ENCODE results near the gene CCND2. TPM values are rescaled to one million over a fixed set of nuclear protein-coding genes. Genes with fewer than 3 reads are reported as not detected.

CCND2 gene
- total and polyA plus RNA-seq, 7 experiments from 2014 or later, result 57.3 to 659 (median 97.4) TPM

DNA sequence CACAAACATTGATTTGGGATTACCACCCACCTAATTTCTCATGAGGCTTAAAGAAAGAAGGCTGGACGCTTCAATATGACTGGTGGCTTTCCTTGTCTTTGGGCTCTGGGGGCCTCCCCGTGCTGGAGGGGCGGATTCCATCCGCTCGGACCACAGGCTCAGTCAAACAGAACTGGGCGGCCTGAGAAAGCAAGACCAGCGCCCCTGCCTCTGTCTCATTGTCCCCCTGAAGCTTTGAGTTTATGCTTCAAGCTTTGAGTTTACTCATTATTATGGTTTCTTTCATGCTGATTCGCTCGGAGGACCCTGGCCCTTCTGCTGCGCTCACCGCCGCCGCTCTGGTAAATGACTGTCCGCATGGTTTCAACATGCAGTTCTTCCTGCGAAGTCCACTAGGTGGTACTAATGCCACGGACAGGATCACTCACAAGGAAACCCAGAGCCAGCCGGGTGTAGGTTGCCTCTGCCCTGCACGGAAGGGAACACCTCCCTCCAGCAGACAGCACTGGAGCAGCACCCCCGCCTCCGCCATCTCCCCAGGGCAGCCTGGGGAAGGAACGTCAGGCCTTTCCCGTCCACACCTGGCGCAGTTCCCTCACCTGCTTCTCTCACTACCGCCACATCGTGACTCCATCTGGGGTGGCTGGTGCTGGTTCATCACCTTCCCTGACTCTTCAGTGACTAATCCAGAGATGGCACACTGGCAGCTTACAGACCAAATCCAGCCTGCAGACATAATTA lies 34.2 kb downstream of the CCND2 start:
- no peaks in the 10 kb centered on the region for H3K27me3 Mint-ChIP-seq
- no peaks in the 10 kb centered on the region for H3K27me3 ChIP-seq (ENCODE audit: control insufficient read depth in 2 of 2, insufficient read depth in 2 of 2, low read length in 2 of 2)
- H3K27ac ChIP-seq (ENCODE audit: low read depth, low read length), result no peak overlapping the region
- H3K27ac Mint-ChIP-seq, result peak overlapping the region in 3 of 9 donors; percentile 37 to 72 (median 65)
- ChIA-PET CTCF (no interaction called here), POLR2A (interaction anchor here (1.2 kb wide), 1 partner anchor 13 kb away, joined by 3 read pairs; no protein-coding TSS in a partner anchor)
- no peaks in the 10 kb centered on the region for H3K9me3 ChIP-seq (ENCODE audit: control insufficient read depth in 2 of 3, low read length in 3 of 3)
- no peaks in the 10 kb centered on the region for H3K4me1 ChIP-seq (ENCODE audit: control insufficient read depth in 2 of 2, insufficient read depth in 2 of 2, low read length in 2 of 2)
- H3K9me3 Mint-ChIP-seq, result no peaks in the 10 kb centered on the region
- intact Hi-C loops (cut with micrococcal nuclease), result loop anchor here in 1 of 2 donors (5.0 kb wide), 1 partner anchor 220 kb away; no protein-coding TSS in a partner anchor
- H3K4me1 Mint-ChIP-seq, result peaks cover 0 to 15% (median 0%) of the 10 kb centered on the region in 7 donors
- no peak overlapping the region for H3K4me3 Mint-ChIP-seq
- DNase-seq, result peak in 1 of 9 donors; percentile 7
- peaks cover 10 to 70% (median 25%) of the 10 kb centered on the region in 3 experiments for H3K36me3 ChIP-seq (ENCODE audit: control insufficient read depth in 2 of 3, insufficient read depth in 3 of 3, low read length in 3 of 3)
- ATAC-seq, result peak; percentile 47
- H3K4me3 ChIP-seq (ENCODE audit: low read length), result no peak overlapping the region
- H3K36me3 Mint-ChIP-seq, result peaks cover 0 to 58% (median 11%) of the 10 kb centered on the region in 5 donors

DNA sequence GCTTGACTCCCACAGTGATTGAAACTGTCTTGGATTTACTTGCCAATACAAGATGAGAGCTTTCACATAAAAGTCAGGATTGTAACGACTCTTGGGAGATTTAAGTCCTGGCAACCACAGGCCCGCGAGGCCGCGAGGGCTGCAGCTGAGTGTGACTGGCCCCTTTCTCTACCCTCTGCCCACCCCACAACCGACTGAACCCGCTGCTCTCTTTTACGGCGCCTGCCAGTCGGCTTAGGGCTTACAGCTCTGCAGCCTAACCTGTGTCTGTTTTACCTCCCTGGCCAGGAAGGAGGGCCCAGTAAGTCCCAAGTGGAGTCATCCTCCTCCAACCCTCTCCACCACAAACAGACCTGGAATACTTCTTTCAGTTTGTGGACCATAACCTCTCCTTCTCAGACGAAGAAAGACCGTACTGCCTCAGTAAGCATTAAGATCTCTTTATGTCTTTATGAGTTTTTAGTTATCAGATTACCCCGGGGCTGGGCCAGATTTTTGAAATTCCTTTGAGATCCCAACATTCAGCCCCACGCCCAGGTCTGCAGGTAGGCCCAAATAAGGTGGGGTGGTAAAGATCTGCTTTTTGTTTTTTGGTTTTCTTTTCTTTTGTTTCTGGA lies 34.9 kb downstream of the CCND2 start:
- CTCF ChIA-PET, result no interaction called here
- ATAC-seq, result no peak
- no peaks in the 10 kb centered on the region for H3K9me3 ChIP-seq (ENCODE audit: control insufficient read depth in 2 of 3, low read length in 3 of 3)

DNA sequence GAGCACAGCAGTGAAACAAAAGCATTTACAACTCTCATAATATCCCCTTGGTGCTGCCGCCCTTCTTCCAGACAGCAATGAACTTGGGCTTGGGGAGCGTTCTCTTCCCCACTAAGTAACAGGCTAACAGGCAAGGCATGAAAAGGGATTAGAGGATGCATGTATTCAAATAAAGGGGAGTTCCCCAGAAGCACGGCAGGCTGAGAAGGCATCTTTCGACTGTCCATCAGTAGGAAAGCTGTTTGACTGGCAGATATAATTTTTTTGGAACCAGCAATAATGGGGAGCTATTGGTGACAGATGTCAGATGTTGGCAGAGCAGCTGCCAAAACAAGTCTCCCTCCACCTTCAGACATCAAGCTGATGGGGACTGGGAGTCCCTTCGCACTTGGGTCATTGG lies 38.2 kb downstream of the CCND2 start:
- Mint-ChIP-seq H3K27me3 (no peaks in the 10 kb centered on the region), H3K4me3 (no peak overlapping the region), H3K4me1 (peaks cover 0 to 8% (median 0%) of the 10 kb centered on the region in 7 donors), H3K36me3 (peaks cover 0 to 45% (median 3%) of the 10 kb centered on the region in 5 donors), H3K27ac (peak overlapping the region in 2 of 9 donors; percentile 28 to 41), H3K9me3 (no peaks in the 10 kb centered on the region)
- no peak for DNase-seq
- Histone ChIP-seq H3K9me3 (ENCODE audit: control insufficient read depth in 2 of 3, low read length in 3 of 3) (no peaks in the 10 kb centered on the region), H3K4me1 (ENCODE audit: control insufficient read depth in 2 of 2, insufficient read depth in 2 of 2, low read length in 2 of 2) (no peaks in the 10 kb centered on the region), H3K4me3 (ENCODE audit: low read length) (no peak overlapping the region), H3K27me3 (ENCODE audit: control insufficient read depth in 2 of 2, insufficient read depth in 2 of 2, low read length in 2 of 2) (no peaks in the 10 kb centered on the region), H3K27ac (ENCODE audit: low read depth, low read length) (no peak overlapping the region), H3K36me3 (ENCODE audit: control insufficient read depth in 2 of 3, insufficient read depth in 3 of 3, low read length in 3 of 3) (peaks cover 0 to 33% (median 0%) of the 10 kb centered on the region in 3 experiments)
- ChIA-PET CTCF (no interaction called here), POLR2A (interaction anchor here (1.1 kb wide), 1 partner anchor 10 kb away, joined by 5 read pairs; the partner anchor contains the start of gene TIGAR)
- intact Hi-C loops (cut with micrococcal nuclease), result no loop called here
- no peak for ATAC-seq

More for the DNA sequence above, 34.9 kb downstream of the CCND2 start:
- H3K27me3 ChIP-seq (ENCODE audit: control insufficient read depth in 2 of 2, insufficient read depth in 2 of 2, low read length in 2 of 2), result no peaks in the 10 kb centered on the region
- H3K27me3 Mint-ChIP-seq, result no peaks in the 10 kb centered on the region
- DNase-seq, result no peak
- H3K4me3 ChIP-seq (ENCODE audit: low read length), result no peak overlapping the region
- POLR2A ChIA-PET, result interaction anchor here (1.2 kb wide), 1 partner anchor 14 kb away, joined by 3 read pairs; no protein-coding TSS in a partner anchor
- H3K36me3 ChIP-seq (ENCODE audit: control insufficient read depth in 2 of 3, insufficient read depth in 3 of 3, low read length in 3 of 3), result peaks cover 4 to 63% (median 18%) of the 10 kb centered on the region in 3 experiments
- peaks cover 0 to 57% (median 5%) of the 10 kb centered on the region in 5 donors for H3K36me3 Mint-ChIP-seq
- H3K4me3 Mint-ChIP-seq, result no peak overlapping the region
- H3K4me1 ChIP-seq (ENCODE audit: control insufficient read depth in 2 of 2, insufficient read depth in 2 of 2, low read length in 2 of 2), result no peaks in the 10 kb centered on the region
- intact Hi-C loops (cut with micrococcal nuclease), result loop anchor here in 1 of 2 donors (5.0 kb wide), 1 partner anchor 219 kb away; no protein-coding TSS in a partner anchor
- H3K4me1 Mint-ChIP-seq, result peaks cover 0 to 12% (median 0%) of the 10 kb centered on the region in 7 donors
- no peak overlapping the region for H3K27ac ChIP-seq (ENCODE audit: low read depth, low read length)
- peak overlapping the region in 4 of 9 donors; percentile 37 to 67 (median 53) for H3K27ac Mint-ChIP-seq
- no peaks in the 10 kb centered on the region for H3K9me3 Mint-ChIP-seq

DNA sequence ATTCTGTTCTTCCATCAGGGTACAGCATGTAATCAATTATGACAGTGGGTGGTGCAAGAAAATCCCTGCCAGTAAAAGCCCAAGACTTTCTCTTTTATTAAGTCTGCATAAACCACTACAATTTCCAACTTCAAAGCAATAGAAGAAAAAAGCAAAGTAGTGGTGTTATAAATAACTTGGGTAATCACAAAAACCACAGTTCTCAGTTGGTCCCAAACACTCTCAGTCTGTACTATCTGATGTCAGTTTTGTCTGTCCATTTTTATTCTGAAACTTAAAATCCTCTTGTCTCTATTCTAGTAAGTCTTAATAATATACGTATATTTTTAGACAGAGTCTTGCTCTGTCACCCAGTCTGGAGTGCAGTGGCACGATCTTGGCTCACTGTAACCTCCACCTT lies 38.7 kb downstream of the CCND2 start:
- Mint-ChIP-seq H3K9me3 (no peaks in the 10 kb centered on the region), H3K4me1 (peaks cover 0 to 8% (median 0%) of the 10 kb centered on the region in 7 donors), H3K36me3 (peaks cover 0 to 40% (median 3%) of the 10 kb centered on the region in 5 donors), H3K27me3 (no peaks in the 10 kb centered on the region), H3K27ac (no peak overlapping the region), H3K4me3 (no peak overlapping the region)
- DNase-seq (no peak), ATAC-seq (no peak)
- Histone ChIP-seq H3K27me3 (ENCODE audit: control insufficient read depth in 2 of 2, insufficient read depth in 2 of 2, low read length in 2 of 2) (no peaks in the 10 kb centered on the region), H3K36me3 (ENCODE audit: control insufficient read depth in 2 of 3, insufficient read depth in 3 of 3, low read length in 3 of 3) (peaks cover 0 to 28% (median 0%) of the 10 kb centered on the region in 3 experiments), H3K27ac (ENCODE audit: low read depth, low read length) (no peak overlapping the region), H3K9me3 (ENCODE audit: control insufficient read depth in 2 of 3, low read length in 3 of 3) (no peaks in the 10 kb centered on the region), H3K4me3 (ENCODE audit: low read length) (no peak overlapping the region), H3K4me1 (ENCODE audit: control insufficient read depth in 2 of 2, insufficient read depth in 2 of 2, low read length in 2 of 2) (no peaks in the 10 kb centered on the region)
- CTCF ChIA-PET, result interaction anchor here (0.6 kb wide), 1 partner anchor 348 kb away, joined by 3 read pairs; no protein-coding TSS in a partner anchor
- intact Hi-C loops (cut with micrococcal nuclease), result no loop called here
- POLR2A ChIA-PET, result no interaction called here

DNA sequence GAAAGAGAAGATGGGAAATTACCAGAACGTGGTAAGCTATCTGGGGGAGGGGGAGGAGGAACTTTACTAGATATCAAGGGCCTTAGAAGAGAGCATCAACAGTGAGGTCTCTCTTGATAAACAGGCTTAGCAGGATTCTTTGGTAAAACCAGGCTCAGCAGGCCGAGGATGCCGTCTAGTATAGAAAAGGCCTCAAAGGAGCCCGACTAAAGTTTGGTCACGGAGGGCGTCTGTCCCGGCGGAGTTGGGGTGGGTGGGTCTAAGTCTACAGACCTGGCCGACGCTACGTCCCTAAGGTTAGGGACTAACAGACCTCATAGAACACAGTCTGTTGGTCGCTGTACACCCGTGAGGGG lies 46.9 kb downstream of the CCND2 start:
- no peaks in the 10 kb centered on the region for H3K9me3 ChIP-seq (ENCODE audit: control insufficient read depth in 2 of 3, low read length in 3 of 3)
- CTCF ChIA-PET, result interaction anchor here (0.7 to 1.0 kb wide), 2 partner anchors 11 to 29 kb away, joined by 3 read pairs; no protein-coding TSS in a partner anchor
- peak overlapping the region; percentile 84 for H3K27ac ChIP-seq (ENCODE audit: low read depth, low read length)
- Mint-ChIP-seq H3K9me3 (no peaks in the 10 kb centered on the region), H3K27ac (peak overlapping the region; percentile 74 to 96 (median 92)), H3K4me1 (peaks cover 21 to 47% (median 43%) of the 10 kb centered on the region in 7 donors), H3K4me3 (peak overlapping the region; percentile 83 to 97 (median 95)), H3K27me3 (no peaks in the 10 kb centered on the region), H3K36me3 (peaks cover 0 to 7% (median 0%) of the 10 kb centered on the region in 5 donors)
- ATAC-seq (peak; percentile 30), DNase-seq (no peak)
- peaks cover 0 to 3% (median 0%) of the 10 kb centered on the region in 3 experiments for H3K36me3 ChIP-seq (ENCODE audit: control insufficient read depth in 2 of 3, insufficient read depth in 3 of 3, low read length in 3 of 3)
- intact Hi-C loops (cut with micrococcal nuclease), result loop anchor here (1.0 to 10.0 kb wide), 6 partner anchors 16 to 1506 kb away; partner anchors contain the start of genes CRACR2A (in 1 of the 2), ITFG2 (in 1 of the 2), PARP11 (in 1 of the 2) and RAD51AP1 (in 1 of the 2)
- H3K4me1 ChIP-seq (ENCODE audit: control insufficient read depth in 2 of 2, insufficient read depth in 2 of 2, low read length in 2 of 2), result peaks cover 14 to 15% of the 10 kb centered on the region in 2 donors
- POLR2A ChIA-PET, result interaction anchor here (1.3 to 1.5 kb wide), 4 partner anchors 9 to 369 kb away, joined by 3 to 4 read pairs (median 3); no protein-coding TSS in a partner anchor
- no peaks in the 10 kb centered on the region for H3K27me3 ChIP-seq (ENCODE audit: control insufficient read depth in 2 of 2, insufficient read depth in 2 of 2, low read length in 2 of 2)
- H3K4me3 ChIP-seq (ENCODE audit: low read length), result peak overlapping the region; percentile 85

All from naive thymus-derived CD4-positive, alpha-beta T cell (primary cell).